ENCODE results near the gene TUFT1. TPM values are rescaled to one million over a fixed set of nuclear protein-coding genes. Genes with fewer than 3 reads are reported as not detected.
A peak's percentile ranks its signal among the peaks of the same experiment; 100 is the strongest.

TUFT1 gene
- total and polyA plus RNA-seq, 2 donors from 2014 or later: 8.9 to 12.9 TPM

DNA sequence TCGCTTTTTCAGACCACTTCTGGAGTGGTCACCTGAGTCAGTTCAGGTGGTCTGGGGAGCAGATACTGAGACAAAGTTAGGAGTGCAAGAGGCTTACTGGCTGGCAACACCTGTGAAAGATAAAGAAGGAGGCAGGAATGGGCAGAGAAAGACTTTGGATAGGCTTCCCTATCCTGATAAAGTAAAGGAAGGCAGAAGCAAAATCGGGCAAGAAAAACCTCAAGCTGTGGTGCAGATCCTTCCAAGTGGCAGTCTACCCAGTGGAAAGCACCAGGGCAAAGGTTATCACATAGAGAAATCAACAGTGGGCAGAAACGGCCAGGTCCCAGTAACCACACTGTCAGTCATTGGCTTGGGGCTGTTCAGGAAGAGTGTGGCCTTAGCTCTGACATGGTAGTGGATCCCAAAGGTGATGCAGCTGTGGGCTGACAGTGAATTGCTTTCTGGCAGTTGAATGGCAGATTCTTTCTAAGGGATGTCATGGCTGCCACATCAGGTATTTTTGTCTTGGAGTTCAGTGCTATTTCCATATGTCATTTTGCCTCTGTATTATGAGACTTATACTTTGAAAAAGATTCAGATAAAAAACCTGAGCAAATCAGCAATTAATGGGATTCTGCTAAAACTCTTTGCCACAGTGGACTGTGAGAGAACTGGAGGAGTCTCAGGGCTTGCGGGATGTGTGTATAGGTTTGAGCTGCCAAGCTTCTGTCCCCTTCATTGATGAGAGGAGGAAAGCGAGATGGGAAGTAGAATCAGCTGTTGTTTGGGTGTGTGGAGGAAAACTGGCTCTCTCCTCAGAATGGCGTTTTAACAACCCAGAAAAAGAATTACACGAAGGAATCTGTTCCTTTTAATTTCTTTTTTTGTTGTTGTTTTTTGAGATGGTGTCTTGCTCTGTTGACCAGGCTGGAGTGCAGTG is 37.0 kb upstream of the TUFT1 start:
- Histone ChIP-seq H3K4me3 (ENCODE audit: low read length in 3 of 3) (no peak overlapping the region), H3K36me3 (ENCODE audit: control insufficient read depth in 2 of 3, insufficient read depth in 3 of 3, low read length in 3 of 3) (no peaks in the 10 kb centered on the region), H3K27ac (ENCODE audit: low read depth in 2 of 2, low read length in 2 of 2) (no peak overlapping the region), H3K4me1 (ENCODE audit: control insufficient read depth in 2 of 3, insufficient read depth in 2 of 3, low read depth in 1 of 3, low read length in 3 of 3) (no peaks in the 10 kb centered on the region), H3K9ac (ENCODE audit: low read length in 3 of 3) (no peak overlapping the region), H3K9me3 (ENCODE audit: control insufficient read depth in 2 of 3, insufficient read depth in 1 of 3, low read length in 3 of 3) (no peaks in the 10 kb centered on the region), H3K27me3 (ENCODE audit: control insufficient read depth, insufficient read depth, low read length) (no peaks in the 10 kb centered on the region)
- no peak for FAIRE-seq
- intact Hi-C loops (cut with DNase I): no loop called here
- TF ChIP-seq, protein P1, sequence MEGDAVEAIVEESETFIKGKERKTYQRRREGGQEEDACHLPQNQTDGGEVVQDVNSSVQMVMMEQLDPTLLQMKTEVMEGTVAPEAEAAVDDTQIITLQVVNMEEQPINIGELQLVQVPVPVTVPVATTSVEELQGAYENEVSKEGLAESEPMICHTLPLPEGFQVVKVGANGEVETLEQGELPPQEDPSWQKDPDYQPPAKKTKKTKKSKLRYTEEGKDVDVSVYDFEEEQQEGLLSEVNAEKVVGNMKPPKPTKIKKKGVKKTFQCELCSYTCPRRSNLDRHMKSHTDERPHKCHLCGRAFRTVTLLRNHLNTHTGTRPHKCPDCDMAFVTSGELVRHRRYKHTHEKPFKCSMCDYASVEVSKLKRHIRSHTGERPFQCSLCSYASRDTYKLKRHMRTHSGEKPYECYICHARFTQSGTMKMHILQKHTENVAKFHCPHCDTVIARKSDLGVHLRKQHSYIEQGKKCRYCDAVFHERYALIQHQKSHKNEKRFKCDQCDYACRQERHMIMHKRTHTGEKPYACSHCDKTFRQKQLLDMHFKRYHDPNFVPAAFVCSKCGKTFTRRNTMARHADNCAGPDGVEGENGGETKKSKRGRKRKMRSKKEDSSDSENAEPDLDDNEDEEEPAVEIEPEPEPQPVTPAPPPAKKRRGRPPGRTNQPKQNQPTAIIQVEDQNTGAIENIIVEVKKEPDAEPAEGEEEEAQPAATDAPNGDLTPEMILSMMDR (IDR thresholded peaks at IDR 0.05; ENCODE audit: borderline replicate concordance, extremely low read depth, insufficient read depth): no peak
- peak in 1 of 5 donors; percentile 7 for DNase-seq

DNA sequence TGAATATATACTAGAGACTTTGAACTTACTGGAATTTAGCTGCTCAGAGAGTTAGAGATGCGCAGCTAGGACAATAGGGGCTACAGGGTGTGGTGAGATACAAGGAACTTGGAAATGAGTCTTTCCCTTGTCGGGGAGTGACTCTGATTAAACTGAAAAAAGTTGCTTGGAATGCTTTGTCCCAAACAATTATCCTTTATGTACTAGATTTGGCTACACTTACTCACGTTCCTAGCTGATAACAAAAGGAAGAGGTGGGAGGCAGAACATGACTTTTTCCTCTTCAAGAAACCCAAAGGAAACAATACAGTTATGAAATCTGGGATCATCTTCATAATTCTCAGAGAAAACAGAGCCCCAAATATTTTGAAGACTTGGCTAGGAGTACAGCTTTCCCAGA is 35.9 kb upstream of the TUFT1 start:
- no peak overlapping the region for H3K9ac ChIP-seq (ENCODE audit: low read length in 3 of 3)
- TF ChIP-seq, protein P1 (IDR thresholded peaks at IDR 0.05; ENCODE audit: borderline replicate concordance, extremely low read depth, insufficient read depth): no peak
- FAIRE-seq: no peak
- H3K27ac ChIP-seq (ENCODE audit: low read depth in 2 of 2, low read length in 2 of 2): no peak overlapping the region
- intact Hi-C loops (cut with DNase I): no loop called here
- no peak for DNase-seq
- H3K9me3 ChIP-seq (ENCODE audit: control insufficient read depth in 2 of 3, insufficient read depth in 1 of 3, low read length in 3 of 3): no peaks in the 10 kb centered on the region
- no peaks in the 10 kb centered on the region for H3K36me3 ChIP-seq (ENCODE audit: control insufficient read depth in 2 of 3, insufficient read depth in 3 of 3, low read length in 3 of 3)
- no peak overlapping the region for H3K4me3 ChIP-seq (ENCODE audit: low read length in 3 of 3)
- H3K27me3 ChIP-seq (ENCODE audit: control insufficient read depth, insufficient read depth, low read length): no peaks in the 10 kb centered on the region
- H3K4me1 ChIP-seq (ENCODE audit: control insufficient read depth in 2 of 3, insufficient read depth in 2 of 3, low read depth in 1 of 3, low read length in 3 of 3): no peaks in the 10 kb centered on the region

DNA sequence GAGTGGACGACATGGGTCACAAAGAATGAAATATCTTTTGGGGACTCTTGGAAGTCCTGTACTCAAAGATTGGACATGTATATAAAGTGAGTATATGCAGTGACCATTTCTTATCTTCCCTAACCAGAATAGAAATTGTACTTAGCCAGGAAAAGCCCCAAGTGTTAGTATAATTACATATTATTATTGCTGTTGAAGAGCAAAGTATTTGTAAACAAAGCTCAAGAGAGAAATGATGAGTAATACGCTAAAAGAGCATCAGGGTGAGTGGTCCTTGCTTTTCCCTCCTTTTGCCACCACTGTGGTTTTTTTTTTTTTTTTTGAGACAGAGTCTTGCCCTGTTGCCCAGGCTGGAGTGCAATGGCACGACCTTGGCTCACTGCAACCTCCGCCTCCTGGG is 35.4 kb upstream of the TUFT1 start:
- Histone ChIP-seq H3K4me1 (ENCODE audit: control insufficient read depth in 2 of 3, insufficient read depth in 2 of 3, low read depth in 1 of 3, low read length in 3 of 3) (no peaks in the 10 kb centered on the region), H3K36me3 (ENCODE audit: control insufficient read depth in 2 of 3, insufficient read depth in 3 of 3, low read length in 3 of 3) (no peaks in the 10 kb centered on the region), H3K27ac (ENCODE audit: low read depth in 2 of 2, low read length in 2 of 2) (no peak overlapping the region), H3K27me3 (ENCODE audit: control insufficient read depth, insufficient read depth, low read length) (no peaks in the 10 kb centered on the region), H3K9me3 (ENCODE audit: control insufficient read depth in 2 of 3, insufficient read depth in 1 of 3, low read length in 3 of 3) (no peaks in the 10 kb centered on the region), H3K9ac (ENCODE audit: low read length in 3 of 3) (no peak overlapping the region), H3K4me3 (ENCODE audit: low read length in 3 of 3) (no peak overlapping the region)
- FAIRE-seq (no peak), DNase-seq (no peak)
- TF ChIP-seq, protein P1 (IDR thresholded peaks at IDR 0.05; ENCODE audit: borderline replicate concordance, extremely low read depth, insufficient read depth): no peak
- intact Hi-C loops (cut with DNase I): no loop called here
